Stimulated activated CD4-positive, alpha-beta T cell treated with anti-CD3 and anti-CD28 coated beads, Interleukin-15, amount 100 ng/mL, for 24 hours (primary cell): ENCODE results near the gene IL4R.

Experiments
- DNase-seq: peaks from one replicate; pipeline ENCODE4 v3.0.0-alpha.2; 2020

The IL4R gene

DNA sequence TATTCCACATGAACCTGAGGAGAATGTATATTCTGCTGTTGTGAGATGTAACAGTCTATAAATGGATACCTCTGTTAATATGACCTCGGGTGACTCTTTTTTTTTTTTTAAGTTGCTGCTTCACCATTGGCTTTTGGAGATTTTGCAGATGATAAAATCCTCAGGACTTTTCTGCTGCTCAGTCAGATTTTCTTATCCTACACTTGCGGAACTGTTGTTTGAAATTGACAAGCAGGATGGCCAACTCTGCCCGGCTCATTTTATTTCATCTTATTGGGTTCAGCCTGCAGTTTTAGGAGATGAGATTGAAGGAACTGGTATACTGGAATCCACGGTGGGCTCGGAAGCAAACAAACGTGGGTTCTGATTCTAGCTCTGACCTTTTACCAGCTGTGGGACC, 19.3 kb downstream of the IL4R start:
- DNase-seq: no peak

DNA sequence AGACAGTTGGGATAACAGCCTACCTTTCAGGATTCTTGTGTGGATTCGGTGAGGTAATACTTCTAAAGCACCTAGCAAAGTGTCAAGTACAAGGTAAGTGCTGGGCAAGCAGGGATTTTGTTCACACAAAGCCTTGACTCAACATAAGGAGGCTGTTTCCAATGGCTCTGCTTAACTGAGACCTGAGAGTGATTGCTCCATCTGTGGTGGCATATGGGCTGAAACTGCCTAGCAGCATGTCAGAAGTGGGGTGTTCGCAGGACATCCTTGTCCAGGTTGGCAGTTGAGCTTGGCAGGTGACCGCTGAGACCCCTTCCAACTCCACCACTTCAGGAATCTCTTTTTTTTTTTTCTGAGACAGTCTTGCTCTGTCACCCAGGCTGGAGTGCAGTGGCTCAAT, 19.8 kb downstream of the IL4R start:
- DNase-seq: no peak

DNA sequence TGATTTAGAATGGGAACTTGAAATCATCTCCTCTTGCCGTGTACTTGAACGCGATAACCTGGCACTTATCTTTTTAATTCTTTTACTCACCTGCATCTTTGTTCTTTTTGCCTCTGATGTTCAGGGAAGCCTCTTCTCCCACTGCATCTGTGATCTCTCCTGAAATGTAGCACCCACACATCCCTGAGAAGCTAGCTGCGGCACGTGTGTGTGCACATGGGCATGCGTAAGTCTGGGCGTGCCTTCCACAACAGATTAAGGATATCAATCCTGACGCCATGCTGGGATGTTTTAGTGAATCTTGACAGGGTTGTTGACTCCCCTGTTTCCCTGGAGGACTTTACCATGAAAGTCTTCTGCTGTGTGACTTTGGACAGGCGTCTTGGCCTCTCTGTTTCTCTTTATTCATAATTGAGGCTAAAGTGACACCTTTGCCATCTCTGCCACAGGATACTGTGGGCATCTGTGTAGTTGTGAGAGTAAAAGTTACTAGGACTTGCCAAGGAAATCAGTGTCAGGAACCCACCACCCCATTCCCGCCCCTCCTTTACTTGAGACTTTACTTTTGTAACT, 20.5 kb downstream of the IL4R start:
- DNase-seq: no peak

DNA sequence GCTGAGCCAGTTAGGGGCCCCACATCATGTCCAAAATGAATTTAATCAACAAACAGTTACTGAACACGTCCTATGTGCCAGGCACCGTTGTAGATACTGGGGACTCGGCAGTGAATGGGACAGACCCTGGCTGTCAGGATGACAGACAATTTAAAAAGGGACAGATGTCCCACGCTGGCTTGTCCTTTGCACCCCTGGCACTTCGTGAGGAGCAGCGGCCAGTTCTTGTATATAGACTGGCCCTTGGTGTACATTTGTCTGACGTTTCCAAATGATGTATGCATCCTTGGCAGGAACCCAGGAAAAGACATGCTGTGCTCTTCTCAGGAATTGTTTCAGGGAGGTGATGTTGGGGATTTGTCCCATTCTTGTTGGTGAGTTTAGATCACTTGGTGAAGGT, 21.1 kb downstream of the IL4R start:
- DNase-seq: no peak

DNA sequence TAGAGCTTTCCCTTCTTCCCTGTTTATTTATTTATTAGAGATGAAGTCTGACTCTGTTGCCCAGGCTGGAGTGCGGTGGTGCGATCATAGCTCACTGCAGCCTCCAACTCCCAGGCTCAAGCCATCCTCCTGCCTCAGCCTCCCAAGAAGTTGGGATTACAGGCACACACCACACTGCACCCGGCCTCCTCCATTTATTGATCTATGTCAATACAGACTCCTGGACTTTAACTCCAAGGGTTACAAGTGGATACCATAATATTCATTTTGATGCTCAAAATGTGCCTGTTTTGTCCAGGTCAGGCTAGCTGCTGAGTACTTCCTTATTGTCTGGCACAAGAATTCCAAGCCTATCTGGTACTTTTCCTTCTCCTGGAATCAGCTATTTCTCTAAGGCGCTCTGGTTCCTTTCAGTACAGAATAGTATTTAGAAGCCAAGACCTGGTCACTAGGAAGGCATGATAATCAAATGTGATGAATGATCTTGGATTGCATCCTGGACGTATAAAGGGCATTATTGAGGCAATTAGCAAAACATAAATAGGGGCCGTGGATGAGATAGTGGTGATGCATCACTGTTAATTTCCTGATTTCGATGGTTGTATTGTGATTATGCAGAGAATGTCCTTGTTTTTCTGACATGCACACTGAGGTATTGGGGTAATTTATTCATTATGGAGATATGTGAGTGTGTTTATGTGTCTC, 21.7 kb downstream of the IL4R start:
- no peak for DNase-seq

DNA sequence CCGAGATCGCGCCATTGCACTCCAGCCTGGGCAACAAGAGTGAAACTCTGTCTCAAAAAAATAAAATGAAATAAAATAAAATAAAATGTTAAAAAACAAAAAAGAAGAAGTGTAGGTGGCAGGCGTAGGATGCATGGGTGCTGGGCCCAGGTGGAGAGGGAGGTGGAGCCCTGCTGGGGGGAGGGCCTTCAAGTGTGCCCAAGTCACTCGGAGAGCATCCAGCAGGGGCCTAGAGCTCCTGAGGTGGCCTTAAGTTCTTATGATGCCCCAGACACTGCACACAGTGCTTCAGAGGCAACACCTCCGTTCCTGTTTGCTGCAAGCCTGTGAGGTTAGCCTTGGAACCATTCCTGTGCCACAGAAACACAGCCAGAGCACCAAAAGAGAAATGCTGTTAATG, 23.2 kb downstream of the IL4R start:
- DNase-seq: no peak

DNA sequence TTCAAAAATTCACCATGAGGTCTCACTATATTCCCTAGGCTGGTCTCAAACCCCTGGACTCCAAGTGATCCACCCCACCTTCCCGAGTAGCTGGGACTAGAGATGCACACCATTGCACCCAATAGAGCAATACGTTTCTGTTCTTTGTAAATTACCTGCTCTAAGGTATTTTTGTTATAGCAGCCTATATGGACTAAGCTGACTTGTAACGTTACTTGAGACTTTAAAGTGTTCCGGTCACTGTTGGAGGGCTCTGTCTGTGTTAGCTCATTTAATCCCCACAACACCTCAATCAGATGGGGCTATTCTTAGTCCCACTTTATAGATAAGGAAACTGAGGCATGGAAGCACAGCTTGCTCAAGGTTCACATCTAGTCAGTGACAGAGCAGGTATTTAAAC, 25.4 kb downstream of the IL4R start:
- DNase-seq: no peak

DNA sequence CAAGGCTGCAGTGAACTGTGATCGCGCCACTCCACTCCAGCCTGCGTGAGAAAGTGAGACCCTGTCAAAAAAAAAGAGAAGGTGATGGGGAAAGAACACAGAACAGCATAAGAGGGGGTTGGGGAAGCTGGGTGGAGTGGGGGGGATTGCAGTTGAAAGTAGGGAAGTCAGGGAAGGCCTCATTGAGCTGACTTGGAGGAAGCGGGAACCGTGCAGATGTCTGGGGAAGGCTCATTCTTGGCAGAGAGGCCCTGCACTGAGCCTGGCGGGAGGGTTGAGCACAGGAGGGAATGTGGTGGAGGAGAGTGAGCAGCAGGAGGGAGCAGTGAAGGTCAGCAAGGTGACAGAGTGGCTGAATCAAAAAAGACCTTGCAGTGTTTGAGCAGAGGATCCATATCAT, 26.9 kb downstream of the IL4R start:
- DNase-seq: no peak

DNA sequence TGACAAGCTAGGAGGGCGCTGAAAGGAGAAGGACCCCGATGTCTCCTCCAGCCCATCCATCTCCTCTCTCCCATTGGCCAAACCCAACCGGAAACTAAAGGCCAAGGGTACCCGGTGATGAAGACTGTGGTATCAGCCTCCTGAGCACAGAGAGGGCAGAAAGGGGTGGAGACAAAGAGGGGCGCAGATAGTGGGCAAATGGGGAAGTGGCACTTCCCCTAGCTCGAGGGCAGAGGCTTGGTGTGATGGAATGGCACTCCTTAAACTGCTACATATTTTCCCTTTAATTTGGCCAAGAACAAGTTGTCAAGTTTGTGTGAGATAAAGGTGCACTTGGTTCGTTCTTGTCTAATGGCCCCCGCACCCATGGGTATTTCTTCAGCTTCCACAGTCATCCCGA, 27.8 kb downstream of the IL4R start:
- no peak for DNase-seq

DNA sequence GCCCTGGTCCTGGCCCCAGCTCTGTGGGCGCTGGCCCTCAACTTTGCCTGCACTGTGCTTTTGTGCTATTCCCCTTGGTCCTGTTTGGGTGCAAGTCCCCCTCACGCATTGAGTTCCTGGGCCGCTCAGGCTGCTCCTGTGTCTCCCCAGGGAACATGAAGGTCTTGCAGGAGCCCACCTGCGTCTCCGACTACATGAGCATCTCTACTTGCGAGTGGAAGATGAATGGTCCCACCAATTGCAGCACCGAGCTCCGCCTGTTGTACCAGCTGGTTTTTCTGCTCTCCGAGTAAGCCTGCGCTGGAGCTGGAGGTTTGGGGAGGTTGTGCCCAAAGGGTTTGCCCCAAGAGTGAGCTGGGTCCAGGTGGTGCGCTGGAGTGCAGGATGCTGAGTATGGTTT, 28.2 kb downstream of the IL4R start:
- no peak for DNase-seq

DNA sequence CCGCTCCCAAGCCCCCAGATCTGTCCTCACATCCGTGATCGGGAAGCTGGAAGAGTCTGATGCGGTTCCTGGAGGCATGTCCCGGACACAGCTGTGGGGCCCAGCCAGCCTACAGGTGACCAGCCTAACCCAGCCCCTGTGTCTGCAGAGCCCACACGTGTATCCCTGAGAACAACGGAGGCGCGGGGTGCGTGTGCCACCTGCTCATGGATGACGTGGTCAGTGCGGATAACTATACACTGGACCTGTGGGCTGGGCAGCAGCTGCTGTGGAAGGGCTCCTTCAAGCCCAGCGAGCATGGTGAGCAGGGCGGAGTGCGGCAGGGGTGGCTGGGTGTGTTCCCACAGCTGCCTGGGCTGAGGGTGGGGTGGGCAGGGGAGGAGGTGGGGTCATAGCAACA, 30.9 kb downstream of the IL4R start:
- DNase-seq: no peak

DNA sequence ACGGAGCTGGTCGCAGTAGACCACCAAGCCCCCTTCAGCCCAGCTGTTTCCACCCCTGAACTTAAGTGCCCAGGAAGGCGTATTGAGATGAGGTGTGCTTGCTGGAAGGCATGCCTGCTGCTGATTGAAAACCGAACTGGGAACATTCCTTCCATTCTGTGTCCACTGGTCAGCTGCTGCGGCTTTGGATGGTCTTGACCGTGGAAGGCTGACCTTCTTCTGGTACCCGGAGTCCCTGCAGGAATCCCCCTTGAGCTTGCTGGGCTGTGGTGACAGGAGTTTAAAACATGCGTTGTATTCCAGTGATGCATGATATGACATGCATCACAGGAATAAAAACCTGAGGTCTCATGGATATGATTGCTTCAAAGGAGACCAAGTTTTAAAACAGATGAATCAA, 31.4 kb downstream of the IL4R start:
- no peak for DNase-seq

DNA sequence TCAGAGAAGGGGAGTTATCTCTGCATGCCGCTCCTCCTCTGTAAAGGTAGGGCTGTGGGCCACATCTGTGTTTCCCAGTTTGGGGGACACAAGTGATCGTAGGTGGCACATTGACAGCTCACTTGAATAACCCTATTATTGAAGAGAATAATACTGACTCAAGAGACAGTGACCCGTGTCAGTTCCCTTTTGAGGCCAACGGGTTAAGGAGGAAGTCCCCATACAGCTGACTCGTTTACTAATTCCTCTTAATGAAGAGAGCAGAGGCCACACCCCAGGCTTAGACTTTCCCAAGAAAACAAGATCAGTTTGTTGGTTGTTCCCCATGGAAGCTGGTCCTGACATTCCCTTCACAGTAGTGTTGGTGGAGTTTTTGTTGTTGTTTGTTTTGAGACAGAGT, 33.0 kb downstream of the IL4R start:
- no peak for DNase-seq

DNA sequence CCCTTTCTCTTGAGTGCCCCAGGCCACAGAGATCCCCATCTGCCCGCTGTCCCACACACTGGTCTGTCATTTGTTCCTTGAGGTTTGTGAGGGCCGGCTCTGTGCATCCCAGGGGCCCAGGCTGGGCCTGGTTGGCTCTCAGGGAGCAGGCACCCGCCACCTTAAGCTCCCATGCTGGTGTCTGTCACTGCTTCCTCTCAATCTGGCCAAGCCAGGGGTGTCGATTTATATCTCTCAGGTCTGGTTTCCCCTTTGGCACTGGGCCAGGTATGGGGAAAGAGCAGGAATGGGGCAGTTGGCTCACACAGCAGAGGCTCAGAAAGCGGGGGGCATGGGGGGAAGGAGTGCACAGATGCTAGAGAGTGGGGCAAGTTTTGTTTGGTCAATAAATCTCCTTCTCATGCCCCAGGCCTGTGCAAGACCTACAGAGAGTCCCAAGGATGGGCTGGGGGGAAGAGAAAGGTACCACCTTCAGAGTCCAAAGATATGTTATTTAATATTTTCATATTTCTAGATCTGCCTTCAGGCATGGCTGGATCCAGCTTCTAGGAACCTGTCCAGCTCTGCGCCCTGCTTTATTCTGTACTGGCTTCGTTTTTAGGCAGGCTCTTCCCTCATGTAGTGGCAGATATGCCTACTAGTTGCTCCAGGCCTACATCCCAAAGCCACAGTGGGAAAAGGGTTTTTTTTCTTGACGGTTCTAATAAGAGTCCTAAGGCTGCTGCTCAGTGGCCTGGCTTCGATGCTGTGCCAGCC, 34.3 kb downstream of the IL4R start:
- DNase-seq: no peak

DNA sequence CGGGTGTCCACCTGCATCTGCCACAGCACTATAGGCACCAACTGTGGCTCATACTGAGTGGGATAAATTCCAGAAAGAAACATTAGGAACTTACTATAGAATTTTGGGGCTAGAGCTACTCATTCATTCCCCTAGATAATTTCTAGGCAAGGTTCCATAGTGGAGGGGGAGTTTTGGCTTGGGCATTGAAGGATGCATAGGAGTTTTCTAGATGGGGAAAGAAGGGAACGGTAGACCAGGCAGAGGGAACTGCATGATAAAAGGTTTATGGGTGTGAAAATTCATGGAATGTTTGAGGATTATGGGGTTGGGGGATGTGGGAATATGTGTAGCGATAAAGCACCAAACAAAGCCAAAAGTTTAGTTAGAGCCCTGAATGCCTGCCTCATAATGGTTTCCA, 35.5 kb downstream of the IL4R start:
- no peak for DNase-seq

DNA sequence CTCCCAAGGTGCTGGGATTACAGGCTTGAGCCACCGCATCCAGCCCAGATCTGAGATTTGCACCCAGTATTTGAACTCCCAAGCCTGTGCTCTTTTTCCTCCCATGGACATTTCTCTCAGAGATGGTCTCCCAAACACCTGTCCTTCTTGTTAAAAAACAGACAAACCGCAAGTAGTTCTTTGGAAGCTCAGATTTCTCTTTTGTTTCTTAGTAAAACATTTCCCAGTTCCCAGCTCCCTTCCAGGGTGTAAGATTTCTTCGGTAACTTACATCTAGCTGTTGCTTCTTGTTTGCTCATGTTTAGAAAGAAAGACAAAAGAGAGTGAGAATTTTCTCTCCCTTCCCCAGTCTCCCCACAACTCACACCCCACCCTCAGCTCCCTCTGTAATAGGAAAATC, 36.2 kb downstream of the IL4R start:
- DNase-seq: no peak

DNA sequence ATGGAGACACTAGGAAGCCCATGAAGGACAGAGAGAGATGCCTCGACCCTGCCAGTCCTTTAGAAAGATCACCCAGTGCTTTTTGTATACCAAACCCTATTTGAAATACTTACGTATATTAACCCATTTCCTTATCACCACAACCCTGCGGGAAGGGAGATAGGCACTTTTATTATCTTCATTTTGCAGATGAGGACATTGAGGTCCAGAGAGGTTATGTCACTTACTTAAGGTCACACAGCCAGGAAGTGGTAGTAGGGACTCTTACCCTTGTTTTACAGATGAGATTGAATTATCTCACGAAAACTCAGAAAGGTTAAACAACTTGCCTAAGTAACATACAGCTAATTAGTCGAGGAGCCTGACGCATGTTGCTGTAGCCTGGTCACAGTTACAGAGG, 38.2 kb downstream of the IL4R start:
- DNase-seq: no peak

DNA sequence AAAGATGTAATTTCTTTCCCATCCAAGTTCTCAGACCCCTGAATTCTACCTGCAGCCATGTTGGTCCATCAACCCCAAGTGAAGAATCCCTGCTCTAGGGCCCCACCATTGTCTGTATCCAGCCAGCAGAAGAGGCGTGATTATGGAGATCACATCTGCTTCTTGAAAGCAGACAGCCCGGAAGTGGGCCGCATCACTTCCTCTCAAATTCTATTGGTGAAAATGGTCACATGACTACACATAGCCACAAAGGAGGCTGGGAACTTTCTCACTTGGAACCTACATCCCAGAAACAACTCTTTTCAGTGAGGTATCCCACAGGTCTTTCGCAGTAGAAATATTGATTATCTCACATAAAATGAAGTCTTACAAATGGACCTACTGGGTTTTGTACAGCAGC, 40.1 kb downstream of the IL4R start:
- no peak for DNase-seq

DNA sequence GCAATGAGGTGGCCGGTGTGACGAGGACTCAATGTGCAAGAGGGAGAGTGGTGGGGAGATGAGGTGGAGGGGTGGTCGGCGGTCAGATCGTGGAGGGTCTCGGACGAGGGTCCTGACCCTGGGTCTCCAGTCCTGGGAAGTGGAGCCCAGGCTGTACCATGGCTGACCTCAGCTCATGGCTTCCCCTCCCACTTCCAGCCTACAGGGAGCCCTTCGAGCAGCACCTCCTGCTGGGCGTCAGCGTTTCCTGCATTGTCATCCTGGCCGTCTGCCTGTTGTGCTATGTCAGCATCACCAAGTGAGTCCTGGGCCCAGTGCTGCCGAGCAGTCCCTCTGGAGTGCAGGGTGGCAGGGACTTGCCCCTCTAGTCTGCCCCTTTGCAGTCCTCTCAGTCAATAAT, 41.8 kb downstream of the IL4R start:
- DNase-seq: peak; percentile 66

DNA sequence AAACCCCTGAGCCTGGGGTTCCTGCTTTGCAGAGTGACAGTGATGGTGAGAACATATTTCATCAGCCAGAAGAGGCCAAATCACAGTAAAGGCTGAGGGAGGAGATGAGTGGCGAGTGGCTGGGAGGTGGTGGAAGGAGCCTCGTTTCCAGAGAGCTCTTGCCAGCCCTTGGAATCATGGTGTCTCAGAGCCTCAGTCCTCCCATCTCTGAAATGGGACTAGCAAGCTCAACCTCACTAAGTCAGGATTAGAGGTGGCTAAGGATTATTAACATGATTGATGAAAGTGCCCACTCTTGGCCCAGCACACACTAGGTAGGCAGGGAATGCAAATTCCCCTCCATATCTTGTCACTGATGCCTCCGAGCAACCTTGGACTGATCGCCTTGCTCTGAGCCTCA, 43.0 kb downstream of the IL4R start:
- no peak for DNase-seq

DNA sequence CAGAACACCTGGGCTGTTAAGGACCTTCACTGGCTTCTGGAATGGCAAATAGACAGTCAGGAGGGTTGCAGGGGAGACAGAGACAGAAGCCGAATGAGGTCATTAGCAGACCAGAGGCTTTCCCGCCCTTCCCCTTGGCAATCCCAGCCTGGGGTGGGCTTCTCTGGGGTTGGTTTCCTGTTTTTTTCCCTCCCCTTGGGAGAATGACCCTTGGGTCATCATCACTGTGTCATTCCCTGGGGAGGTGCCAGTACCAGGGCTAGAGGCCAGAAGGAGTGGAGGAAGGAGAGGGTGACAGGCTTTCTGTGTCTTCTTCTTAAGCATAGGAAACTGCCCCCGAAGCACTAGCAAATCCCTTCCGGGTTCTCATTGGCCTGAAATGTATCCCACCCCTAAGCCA, 45.3 kb downstream of the IL4R start:
- DNase-seq: no peak

DNA sequence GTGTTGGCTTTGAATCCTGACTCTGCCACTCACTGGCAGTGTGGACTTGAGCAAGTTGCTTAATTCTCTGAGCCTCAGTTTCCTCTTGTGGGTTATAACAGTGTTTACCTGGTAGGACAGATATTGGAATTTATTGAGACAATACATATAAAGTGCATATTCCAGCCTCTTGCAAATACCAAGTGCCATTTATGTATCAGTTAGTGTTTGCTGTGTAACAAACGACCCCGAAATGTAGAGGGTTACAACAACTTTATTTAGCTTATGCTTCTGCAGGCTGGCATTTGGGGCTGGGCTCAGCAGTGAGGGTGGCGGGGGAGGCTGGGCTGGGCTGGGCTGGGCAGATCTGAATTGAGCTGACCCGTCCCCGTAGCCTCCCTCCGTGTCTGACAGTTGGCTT, 45.8 kb downstream of the IL4R start:
- DNase-seq: no peak

DNA sequence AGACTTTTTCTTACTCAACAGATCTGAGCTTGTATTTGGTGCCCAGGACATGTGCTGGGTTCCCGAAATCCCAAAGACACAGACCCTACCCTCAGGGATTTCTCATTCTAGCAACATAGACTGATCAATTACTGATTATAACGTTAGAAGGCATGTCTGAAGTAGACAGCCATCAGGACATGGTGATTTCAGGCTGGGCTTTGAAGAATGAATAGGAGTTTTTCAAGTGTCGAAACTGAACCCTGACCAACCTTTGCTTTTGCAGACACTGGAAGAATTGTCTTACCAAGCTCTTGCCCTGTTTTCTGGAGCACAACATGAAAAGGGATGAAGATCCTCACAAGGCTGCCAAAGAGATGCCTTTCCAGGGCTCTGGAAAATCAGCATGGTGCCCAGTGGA, 48.2 kb downstream of the IL4R start:
- no peak for DNase-seq

DNA sequence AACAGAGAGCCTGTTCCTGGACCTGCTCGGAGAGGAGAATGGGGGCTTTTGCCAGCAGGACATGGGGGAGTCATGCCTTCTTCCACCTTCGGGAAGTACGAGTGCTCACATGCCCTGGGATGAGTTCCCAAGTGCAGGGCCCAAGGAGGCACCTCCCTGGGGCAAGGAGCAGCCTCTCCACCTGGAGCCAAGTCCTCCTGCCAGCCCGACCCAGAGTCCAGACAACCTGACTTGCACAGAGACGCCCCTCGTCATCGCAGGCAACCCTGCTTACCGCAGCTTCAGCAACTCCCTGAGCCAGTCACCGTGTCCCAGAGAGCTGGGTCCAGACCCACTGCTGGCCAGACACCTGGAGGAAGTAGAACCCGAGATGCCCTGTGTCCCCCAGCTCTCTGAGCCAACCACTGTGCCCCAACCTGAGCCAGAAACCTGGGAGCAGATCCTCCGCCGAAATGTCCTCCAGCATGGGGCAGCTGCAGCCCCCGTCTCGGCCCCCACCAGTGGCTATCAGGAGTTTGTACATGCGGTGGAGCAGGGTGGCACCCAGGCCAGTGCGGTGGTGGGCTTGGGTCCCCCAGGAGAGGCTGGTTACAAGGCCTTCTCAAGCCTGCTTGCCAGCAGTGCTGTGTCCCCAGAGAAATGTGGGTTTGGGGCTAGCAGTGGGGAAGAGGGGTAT, 48.9 kb downstream of the IL4R start:
- DNase-seq: no peak
